Mucosa of rectum (tissue), 2 donors: ENCODE data around the gene NECAB2.

Source experiments
- H3K27ac ChIP-seq, 2 donors: one replicate each; pipeline ENCODE4 v1.7.0; 2013; ENCODE audit warnings: inconsistent platforms in 2 of 2, low read depth in 2 of 2, low read length in 2 of 2
- H3K27me3 ChIP-seq, 2 donors: one replicate each; pipeline ENCODE4 v1.7.0; 2013; ENCODE audit warnings: low read length in 2 of 2; ENCODE audit not compliant: control insufficient read depth in 2 of 2, insufficient read depth in 2 of 2
- H3K36me3 ChIP-seq, 2 donors: one replicate each; pipeline ENCODE4 v1.7.0; 2013; ENCODE audit warnings: low read length in 2 of 2; ENCODE audit not compliant: control insufficient read depth in 2 of 2, insufficient read depth in 2 of 2
- H3K4me1 ChIP-seq, 2 donors: one replicate each; pipeline ENCODE4 v1.7.0; 2013; ENCODE audit warnings: low read length in 2 of 2, mild to moderate bottlenecking in 1 of 2; ENCODE audit not compliant: control insufficient read depth in 2 of 2, insufficient read depth in 2 of 2
- H3K4me3 ChIP-seq, 2 donors: one replicate each; pipeline ENCODE4 v1.7.0; 2013; ENCODE audit warnings: low read length in 2 of 2
- H3K9ac ChIP-seq, 2 donors: one replicate each; pipeline ENCODE4 v1.7.0; 2013; ENCODE audit warnings: low read length in 2 of 2, low read depth in 1 of 2, mild to moderate bottlenecking in 1 of 2
- H3K9me3 ChIP-seq, 2 donors: one replicate each; pipeline ENCODE4 v1.7.0; 2013; ENCODE audit warnings: low read length in 2 of 2; ENCODE audit not compliant: control insufficient read depth in 2 of 2
- donor health status: healthy.
- donor health status: Normal muscosa, but diverticular disease.

NECAB2 gene

GRCh38 chr16:83952587-83952939 is 15.5 kb upstream of the NECAB2 start:
- H3K4me1 ChIP-seq, result peaks cover 23 to 27% of the 10 kb centered on the region in 2 donors
- peak overlapping the region in 1 of 2 donors; percentile 96 for H3K9ac ChIP-seq
- H3K27ac ChIP-seq, result peak overlapping the region in 1 of 2 donors; percentile 97
- H3K9me3 ChIP-seq, result no peaks in the 10 kb centered on the region
- no peaks in the 10 kb centered on the region for H3K36me3 ChIP-seq
- H3K27me3 ChIP-seq, result no peaks in the 10 kb centered on the region
- H3K4me3 ChIP-seq, result peak overlapping the region; percentile 77 to 92

GRCh38 chr16:83952940-83953795 is 14.9 kb upstream of the NECAB2 start, which contains the start of gene OSGIN1:
TSS of gene OSGIN1 (plus strand) at chr16:83953240. CDS start at chr16:83957672, 4,432 bp downstream.
- Histone ChIP-seq H3K9me3 (no peaks in the 10 kb centered on the region), H3K4me1 (peaks cover 23 to 27% of the 10 kb centered on the region in 2 donors), H3K27me3 (no peaks in the 10 kb centered on the region), H3K4me3 (peak within 1 kb of the TSS; percentile 77 to 92), H3K9ac (peak within 1 kb of the TSS; percentile 85 to 96), H3K27ac (peak within 1 kb of the TSS; percentile 97 to 99), H3K36me3 (peaks cover 1 to 2% of the 10 kb centered on the region in 2 donors)

- H3K27ac ChIP-seq, result peak overlapping the region; percentile 97 to 99
- no peaks in the 10 kb centered on the region for H3K27me3 ChIP-seq
- no peaks in the 10 kb centered on the region for H3K9me3 ChIP-seq
- H3K9ac ChIP-seq, result peak overlapping the region; percentile 72 to 96
- peak overlapping the region; percentile 77 to 92 for H3K4me3 ChIP-seq
- peaks cover 23 to 24% of the 10 kb centered on the region in 2 donors for H3K4me1 ChIP-seq
- peaks cover 7% of the 10 kb centered on the region in 2 donors for H3K36me3 ChIP-seq
Measured at GRCh38 chr16:83953796-83954576, 14.1 kb upstream of the NECAB2 start.

- H3K27ac ChIP-seq, result peak overlapping the region; percentile 97 to 99
- H3K36me3 ChIP-seq, result peaks cover 7 to 10% of the 10 kb centered on the region in 2 donors
- H3K9ac ChIP-seq, result peak overlapping the region in 1 of 2 donors; percentile 96
- no peaks in the 10 kb centered on the region for H3K27me3 ChIP-seq
- H3K9me3 ChIP-seq, result no peaks in the 10 kb centered on the region
- H3K4me3 ChIP-seq, result peak overlapping the region; percentile 77 to 92
- H3K4me1 ChIP-seq, result peaks cover 23% of the 10 kb centered on the region in 2 donors
Measured at GRCh38 chr16:83954577-83955016, 13.4 kb upstream of the NECAB2 start.

GRCh38 chr16:83955218-83956130 is 12.6 kb upstream of the NECAB2 start:
- H3K27ac ChIP-seq, result no peak overlapping the region
- H3K27me3 ChIP-seq, result no peaks in the 10 kb centered on the region
- peaks cover 23% of the 10 kb centered on the region in 2 donors for H3K4me1 ChIP-seq
- H3K4me3 ChIP-seq, result no peak overlapping the region
- no peaks in the 10 kb centered on the region for H3K9me3 ChIP-seq
- peaks cover 7 to 16% of the 10 kb centered on the region in 2 donors for H3K36me3 ChIP-seq
- no peak overlapping the region for H3K9ac ChIP-seq

GRCh38 chr16:83956336-83957289 is 11.4 kb upstream of the NECAB2 start:
- Histone ChIP-seq H3K27me3 (no peaks in the 10 kb centered on the region), H3K4me1 (peaks cover 23% of the 10 kb centered on the region in 2 donors), H3K9me3 (no peaks in the 10 kb centered on the region), H3K36me3 (peaks cover 11 to 16% of the 10 kb centered on the region in 2 donors), H3K4me3 (no peak overlapping the region), H3K27ac (no peak overlapping the region), H3K9ac (no peak overlapping the region)

GRCh38 chr16:83957296-83957855 is 10.7 kb upstream of the NECAB2 start:
- Histone ChIP-seq H3K4me3 (no peak overlapping the region), H3K9me3 (no peaks in the 10 kb centered on the region), H3K27ac (no peak overlapping the region), H3K27me3 (no peaks in the 10 kb centered on the region), H3K4me1 (peaks cover 22 to 23% of the 10 kb centered on the region in 2 donors), H3K9ac (no peak overlapping the region), H3K36me3 (peaks cover 11 to 16% of the 10 kb centered on the region in 2 donors)

GRCh38 chr16:83958137-83958845 is 9.8 kb upstream of the NECAB2 start:
- Histone ChIP-seq H3K9ac (no peak overlapping the region), H3K4me3 (no peak overlapping the region), H3K9me3 (no peaks in the 10 kb centered on the region), H3K27ac (no peak overlapping the region), H3K36me3 (peaks cover 11 to 18% of the 10 kb centered on the region in 2 donors), H3K4me1 (peaks cover 15 to 17% of the 10 kb centered on the region in 2 donors), H3K27me3 (no peaks in the 10 kb centered on the region)
